NCI-H2107 (cell line): ENCODE results near the gene RFX3.
A peak's percentile ranks its signal among the peaks of the same experiment; 100 is the strongest.

Experiments
- DNase-seq: peaks from one replicate; lab custom pipeline; 2025; lab: John Stamatoyannopoulos, UW

Gene RFX3

GRCh38 chr9:3525836-3526164 is at the start of gene RFX3:
Gene RFX3 (minus strand): TSS chr9:3526001. CDS start chr9:3395588, 130,413 bp downstream.
- peak; percentile 80 for DNase-seq

DNA sequence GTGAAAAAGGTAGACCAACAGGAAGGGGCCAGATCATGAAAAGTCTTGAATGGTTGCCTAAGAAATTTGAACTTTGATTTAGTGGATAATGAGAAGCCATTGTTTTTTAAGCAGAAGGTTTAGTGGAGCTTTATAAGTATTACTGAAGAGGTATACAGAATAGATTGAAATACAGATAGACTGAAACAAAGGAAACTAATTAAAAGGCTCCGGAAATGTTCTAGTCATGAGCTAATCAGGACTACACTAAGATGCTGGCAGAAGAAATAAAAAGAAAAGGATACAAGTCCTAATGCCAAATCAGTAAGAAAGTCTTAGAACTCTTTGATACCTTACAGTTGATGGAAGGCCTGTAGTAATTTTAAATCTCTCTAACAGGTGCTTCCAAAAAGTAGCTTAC is 45.7 kb upstream of the RFX3 start:
- DNase-seq = no peak

DNA sequence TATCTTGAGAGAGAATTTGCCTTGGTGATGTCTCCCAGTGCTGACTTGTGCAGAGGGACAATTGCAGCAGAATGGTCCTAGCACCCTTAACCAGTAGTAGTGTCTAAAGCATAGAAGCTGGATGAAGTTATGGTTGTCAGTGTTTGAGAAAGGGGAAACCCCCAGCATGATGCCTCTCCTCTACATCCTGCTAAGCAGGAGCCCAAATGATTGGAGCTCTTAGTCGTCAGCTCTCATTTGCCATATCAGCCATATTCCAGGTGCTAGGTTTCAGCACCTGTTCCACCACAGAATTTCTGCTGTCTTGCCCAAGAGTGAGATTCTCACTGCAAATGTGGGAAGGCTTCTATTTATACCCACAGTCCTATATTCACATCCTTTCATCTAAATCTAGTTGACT is 43.7 kb upstream of the RFX3 start:
- DNase-seq = peak; percentile 5

GRCh38 chr9:3567988-3568387 is 42.2 kb upstream of the RFX3 start:
- DNase-seq = no peak

DNA sequence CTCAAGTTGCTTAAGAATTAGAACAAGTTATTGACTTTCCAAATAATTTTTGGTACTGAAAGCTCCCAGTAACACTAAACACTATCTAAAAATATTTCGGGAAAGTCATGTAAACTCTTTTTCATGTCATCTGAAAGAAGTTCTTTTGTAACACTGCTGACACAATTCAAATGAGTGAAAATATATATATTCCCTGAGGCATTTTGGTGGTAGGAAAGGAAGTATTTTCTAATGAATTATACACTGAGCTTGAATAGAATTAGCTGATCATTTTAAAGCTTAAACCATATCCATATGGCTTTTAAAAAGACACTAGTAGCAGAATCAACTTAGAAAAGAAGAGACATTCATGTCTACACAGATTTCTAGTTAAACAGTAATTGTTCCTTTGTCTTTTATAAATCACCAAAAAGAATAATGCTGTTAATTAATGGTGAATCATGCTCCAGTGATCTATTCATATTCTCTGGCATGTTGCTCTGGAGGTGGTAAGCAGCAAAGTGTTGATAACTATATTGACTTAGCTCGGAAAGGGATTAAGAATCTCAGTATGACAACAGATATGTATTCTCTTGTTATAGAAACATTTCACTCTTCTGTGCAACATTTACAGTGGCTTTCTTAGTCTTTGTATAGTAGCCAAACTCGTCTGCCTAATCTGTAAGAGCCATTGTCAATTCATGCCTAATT is 27.4 kb upstream of the RFX3 start:
- DNase-seq = no peak

GRCh38 chr9:3549225-3549624 is 23.4 kb upstream of the RFX3 start:
- no peak for DNase-seq

- DNase-seq = no peak
These were observed 22.8 kb upstream of the RFX3 start for GRCh38 chr9:3548648-3549047.

- DNase-seq = no peak
These were observed 15.4 kb upstream of the RFX3 start for GRCh38 chr9:3541206-3541605.

GRCh38 chr9:3534614-3535404 is 9.0 kb upstream of the RFX3 start:
- no peak for DNase-seq

GRCh38 chr9:3532158-3532557 is 6.4 kb upstream of the RFX3 start:
- no peak for DNase-seq

DNA sequence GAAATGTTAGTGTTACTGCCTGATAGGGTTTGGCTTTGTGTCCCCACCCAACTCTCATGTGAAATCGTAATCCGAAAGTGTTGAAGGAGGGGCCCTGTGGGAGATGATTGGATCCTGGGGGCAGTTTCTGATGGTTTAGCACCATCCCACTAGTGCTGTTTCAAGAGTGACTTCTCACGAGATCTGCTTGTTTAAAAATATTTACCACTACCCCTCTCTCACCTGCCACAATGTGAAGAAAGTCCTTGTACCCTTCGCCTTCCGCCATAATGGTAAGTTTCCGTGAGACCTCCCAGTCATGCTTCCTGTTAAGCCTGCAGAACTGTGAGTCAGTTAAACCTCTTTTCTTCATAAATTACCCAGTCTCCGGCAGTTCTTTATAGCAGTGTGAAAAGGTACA is 2.6 kb upstream of the RFX3 start:
- DNase-seq = no peak

- DNase-seq = no peak
These were observed 1.5 kb upstream of the RFX3 start for GRCh38 chr9:3526997-3527940.

DNA sequence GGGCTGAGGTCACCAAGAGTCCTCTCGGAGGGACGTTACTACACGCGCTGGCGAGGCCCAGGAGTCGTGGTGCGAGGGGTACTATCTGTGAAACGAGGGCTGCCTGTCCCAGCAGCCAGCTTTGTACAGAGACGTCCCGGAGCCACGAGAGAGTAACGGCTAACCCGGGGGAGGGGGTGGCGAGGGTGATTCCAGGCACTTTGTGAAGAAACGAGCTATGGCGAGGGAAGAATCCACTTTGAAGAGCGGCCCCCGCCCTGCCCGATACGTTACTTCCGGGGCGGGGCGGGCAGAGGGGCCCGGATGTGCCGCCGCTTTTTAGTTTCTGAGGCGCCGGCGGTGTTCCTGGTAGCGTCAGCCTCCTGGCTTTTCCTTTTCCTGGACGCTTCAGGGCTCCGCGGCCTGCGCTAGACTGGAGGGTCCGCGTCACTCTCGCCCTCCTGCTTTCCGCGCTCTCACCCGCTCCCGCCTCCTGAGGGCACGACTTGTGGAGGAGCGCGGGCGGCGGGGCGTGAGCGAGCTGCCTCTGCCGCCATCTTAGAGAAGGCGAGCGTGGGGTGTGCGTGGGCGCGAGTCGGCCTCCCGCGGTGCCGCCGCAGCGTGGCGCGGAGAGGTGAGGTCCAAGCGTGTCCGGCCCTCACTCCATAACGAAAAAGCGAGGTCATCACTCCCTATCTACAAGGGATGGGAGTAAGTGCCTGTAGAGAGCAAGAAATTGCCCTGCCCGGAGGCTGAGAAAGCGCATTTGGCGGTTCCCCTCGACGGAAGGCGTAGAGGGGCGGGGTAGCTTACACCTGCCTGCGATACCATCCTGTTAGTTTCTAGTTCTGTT is 580 bp upstream of the RFX3 start:
- DNase-seq = peak; percentile 62

GRCh38 chr9:3525096-3525835 is 535 bp downstream of the RFX3 start:
- DNase-seq = no peak

DNA sequence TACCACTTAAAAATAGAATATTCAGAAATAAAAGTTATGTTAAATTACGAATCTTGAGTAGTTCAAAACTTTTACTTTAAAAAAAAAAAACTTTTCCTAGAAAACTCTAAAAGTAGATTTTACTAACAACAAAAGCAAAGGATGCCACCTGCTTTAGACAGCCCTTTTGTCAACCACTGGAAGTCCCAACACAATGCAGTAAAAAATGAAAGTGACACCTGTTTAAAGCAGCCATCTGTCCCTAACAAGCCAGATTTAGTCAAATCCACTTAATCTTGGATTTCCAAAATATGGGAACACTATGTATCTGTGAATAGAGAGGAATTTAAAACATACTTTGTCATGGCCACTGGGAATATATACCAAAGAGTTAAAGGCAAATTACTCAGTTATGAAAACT is 3.8 kb downstream of the RFX3 start:
- DNase-seq = no peak

- DNase-seq = no peak
These were observed 5.2 kb downstream of the RFX3 start for GRCh38 chr9:3520564-3520963.

- no peak for DNase-seq
These were observed 8.3 kb downstream of the RFX3 start for GRCh38 chr9:3517377-3518048.

DNA sequence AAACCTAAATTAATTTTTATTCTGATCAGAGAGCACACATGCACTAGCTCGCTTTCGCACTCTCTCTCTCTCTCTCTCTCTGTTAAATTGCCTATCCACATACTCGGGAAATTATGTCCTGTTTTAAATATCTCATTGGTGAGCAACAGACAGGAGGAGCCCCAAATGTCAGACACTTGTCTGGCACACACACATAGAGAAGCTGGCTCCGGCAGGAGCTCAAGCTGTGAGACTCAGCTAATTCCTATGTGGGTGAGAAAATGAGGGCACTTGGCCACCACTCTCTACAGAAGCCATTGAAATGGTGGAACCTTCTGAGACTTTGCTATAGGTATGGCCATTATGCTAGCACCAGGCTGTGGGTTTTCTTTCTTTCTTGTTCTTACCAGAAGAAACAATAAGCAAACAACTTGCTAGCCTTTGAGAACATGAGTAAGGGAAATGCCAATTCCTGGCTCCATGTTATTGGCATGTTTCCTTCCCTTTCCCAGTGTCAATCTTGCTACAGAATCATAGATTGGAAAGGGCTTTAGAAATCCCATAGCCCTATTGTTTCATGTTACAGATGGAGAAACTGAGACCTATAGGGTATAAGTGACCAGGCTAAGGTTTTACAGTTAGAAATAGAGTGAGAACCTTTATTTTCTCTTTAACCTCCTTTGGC is 9.0 kb downstream of the RFX3 start:
- no peak for DNase-seq

DNA sequence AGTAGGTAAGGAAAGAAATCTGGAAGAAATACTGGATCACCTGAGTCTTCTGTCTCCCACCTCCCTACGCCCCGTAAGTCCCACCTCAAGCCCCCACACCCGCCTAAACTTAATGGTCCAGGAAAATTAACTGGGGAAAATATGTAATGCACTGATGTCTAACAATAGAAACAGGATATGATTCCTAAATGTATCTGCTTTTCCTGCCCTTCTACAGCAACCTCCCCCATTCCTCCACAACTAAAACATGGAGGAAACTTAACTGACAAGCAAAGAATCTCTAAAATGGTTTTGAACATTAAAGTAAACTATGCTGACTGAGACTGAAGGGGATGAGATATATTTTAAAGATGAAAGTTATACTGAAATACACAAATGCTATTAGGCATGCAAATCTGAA is 10.4 kb downstream of the RFX3 start:
- DNase-seq = no peak

GRCh38 chr9:3514786-3515185 is 11.0 kb downstream of the RFX3 start:
- no peak for DNase-seq
